Measurements from ENCODE around the gene SLC35F4. TPM values are rescaled to one million over a fixed set of nuclear protein-coding genes. Genes with fewer than 3 reads are reported as not detected.
"Not testable (repeated sequence)": the region's sequence is repeated elsewhere in the genome, so short reads cannot be mapped to it uniquely, and the experiment has no call there.

The SLC35F4 gene
- total RNA-seq, 2 experiments from 2014 or later = not detected

- no peak overlapping the region for H3K4me3 Mint-ChIP-seq
- no peaks in the 10 kb centered on the region for H3K36me3 Mint-ChIP-seq
- intact Hi-C loops (cut with micrococcal nuclease) = no loop called here
- no peak for DNase-seq
- no peaks in the 10 kb centered on the region for H3K4me1 Mint-ChIP-seq (ENCODE audit: low read depth)
- CTCF ChIA-PET = no interaction called here
- no peaks in the 10 kb centered on the region for H3K27me3 Mint-ChIP-seq
- H3K27ac Mint-ChIP-seq = no peak overlapping the region
- H3K9me3 Mint-ChIP-seq = no peaks in the 10 kb centered on the region
- POLR2A ChIA-PET = no interaction called here
Observed at GRCh38 chr14:57732463-57733285, 133.2 kb downstream of the SLC35F4 start.

GRCh38 chr14:57729208-57730187 is 136.4 kb downstream of the SLC35F4 start:
- Mint-ChIP-seq H3K4me1 (ENCODE audit: low read depth) (no peaks in the 10 kb centered on the region), H3K27ac (no peak overlapping the region), H3K27me3 (peaks cover 1% of the 10 kb centered on the region), H3K36me3 (no peaks in the 10 kb centered on the region), H3K4me3 (no peak overlapping the region), H3K9me3 (peaks cover 3% of the 10 kb centered on the region)
- DNase-seq = no peak
- CTCF ChIA-PET = no interaction called here
- intact Hi-C loops (cut with micrococcal nuclease) = no loop called here
- POLR2A ChIA-PET = no interaction called here

GRCh38 chr14:57725399-57726077 is 140.4 kb downstream of the SLC35F4 start:
- ChIA-PET POLR2A (no interaction called here), CTCF (no interaction called here)
- Mint-ChIP-seq H3K9me3 (peaks cover 3% of the 10 kb centered on the region), H3K4me1 (ENCODE audit: low read depth) (no peaks in the 10 kb centered on the region), H3K4me3 (no peak overlapping the region), H3K27ac (no peak overlapping the region), H3K36me3 (no peaks in the 10 kb centered on the region), H3K27me3 (peaks cover 1% of the 10 kb centered on the region)
- no peak for DNase-seq
- intact Hi-C loops (cut with micrococcal nuclease) = no loop called here

- CTCF ChIA-PET; H3K4me3 Mint-ChIP-seq; H3K9me3 Mint-ChIP-seq; H3K4me1 Mint-ChIP-seq (ENCODE audit: low read depth); intact Hi-C loops (cut with micrococcal nuclease); POLR2A ChIA-PET; H3K36me3 Mint-ChIP-seq; H3K27ac Mint-ChIP-seq; DNase-seq; H3K27me3 Mint-ChIP-seq: not testable (repeated sequence)
Observed at GRCh38 chr14:57722141-57722540, 143.8 kb downstream of the SLC35F4 start.

- Mint-ChIP-seq H3K9me3 (peaks cover 14% of the 10 kb centered on the region), H3K36me3 (no peaks in the 10 kb centered on the region), H3K27me3 (no peaks in the 10 kb centered on the region), H3K4me3 (no peak overlapping the region), H3K4me1 (ENCODE audit: low read depth) (no peaks in the 10 kb centered on the region), H3K27ac (no peak overlapping the region)
- intact Hi-C loops (cut with micrococcal nuclease) = no loop called here
- no peak for DNase-seq
- CTCF ChIA-PET = no interaction called here
- POLR2A ChIA-PET = no interaction called here
Observed at GRCh38 chr14:57714487-57714931, 151.4 kb downstream of the SLC35F4 start.

GRCh38 chr14:57712698-57713097 is 153.2 kb downstream of the SLC35F4 start:
- Mint-ChIP-seq H3K36me3 (no peaks in the 10 kb centered on the region), H3K4me3 (no peak overlapping the region), H3K9me3 (peaks cover 22% of the 10 kb centered on the region), H3K27ac (no peak overlapping the region), H3K27me3 (no peaks in the 10 kb centered on the region), H3K4me1 (ENCODE audit: low read depth) (no peaks in the 10 kb centered on the region)
- CTCF ChIA-PET = no interaction called here
- intact Hi-C loops (cut with micrococcal nuclease) = no loop called here
- POLR2A ChIA-PET = no interaction called here
- no peak for DNase-seq

GRCh38 chr14:57712102-57712501 is 153.8 kb downstream of the SLC35F4 start:
- ChIA-PET POLR2A (no interaction called here), CTCF (no interaction called here)
- H3K27ac Mint-ChIP-seq = no peak overlapping the region
- H3K9me3 Mint-ChIP-seq = peaks cover 22% of the 10 kb centered on the region
- H3K4me3 Mint-ChIP-seq = no peak overlapping the region
- intact Hi-C loops (cut with micrococcal nuclease) = no loop called here
- no peaks in the 10 kb centered on the region for H3K27me3 Mint-ChIP-seq
- no peak for DNase-seq
- no peaks in the 10 kb centered on the region for H3K36me3 Mint-ChIP-seq
- H3K4me1 Mint-ChIP-seq (ENCODE audit: low read depth) = no peaks in the 10 kb centered on the region

GRCh38 chr14:57709909-57710308 is 156.0 kb downstream of the SLC35F4 start:
- H3K4me3 Mint-ChIP-seq = no peak overlapping the region
- no peak overlapping the region for H3K27ac Mint-ChIP-seq
- H3K9me3 Mint-ChIP-seq = peaks cover 22% of the 10 kb centered on the region
- intact Hi-C loops (cut with micrococcal nuclease) = no loop called here
- ChIA-PET POLR2A (no interaction called here), CTCF (no interaction called here)
- no peaks in the 10 kb centered on the region for H3K36me3 Mint-ChIP-seq
- no peak for DNase-seq
- no peaks in the 10 kb centered on the region for H3K4me1 Mint-ChIP-seq (ENCODE audit: low read depth)
- no peaks in the 10 kb centered on the region for H3K27me3 Mint-ChIP-seq

GRCh38 chr14:57709086-57709485 is 156.8 kb downstream of the SLC35F4 start:
- H3K27ac Mint-ChIP-seq; H3K27me3 Mint-ChIP-seq; H3K4me3 Mint-ChIP-seq; H3K36me3 Mint-ChIP-seq; POLR2A ChIA-PET; intact Hi-C loops (cut with micrococcal nuclease); CTCF ChIA-PET; DNase-seq; H3K4me1 Mint-ChIP-seq (ENCODE audit: low read depth): not testable (repeated sequence)
- peaks cover 22% of the 10 kb centered on the region for H3K9me3 Mint-ChIP-seq

- intact Hi-C loops (cut with micrococcal nuclease) = no loop called here
- CTCF ChIA-PET = no interaction called here
- Mint-ChIP-seq H3K9me3 (peaks cover 22% of the 10 kb centered on the region), H3K27me3 (no peaks in the 10 kb centered on the region), H3K4me3 (no peak overlapping the region), H3K27ac (no peak overlapping the region), H3K36me3 (no peaks in the 10 kb centered on the region), H3K4me1 (ENCODE audit: low read depth) (no peaks in the 10 kb centered on the region)
- POLR2A ChIA-PET = no interaction called here
- no peak for DNase-seq
Observed at GRCh38 chr14:57707219-57707618, 158.7 kb downstream of the SLC35F4 start.

GRCh38 chr14:57704763-57705162 is 161.1 kb downstream of the SLC35F4 start:
- no peak for DNase-seq
- no peaks in the 10 kb centered on the region for H3K4me1 Mint-ChIP-seq (ENCODE audit: low read depth)
- intact Hi-C loops (cut with micrococcal nuclease) = no loop called here
- H3K27ac Mint-ChIP-seq = no peak overlapping the region
- ChIA-PET POLR2A (no interaction called here), CTCF (no interaction called here)
- peaks cover 11% of the 10 kb centered on the region for H3K9me3 Mint-ChIP-seq
- H3K27me3 Mint-ChIP-seq = no peaks in the 10 kb centered on the region
- H3K4me3 Mint-ChIP-seq = no peak overlapping the region
- H3K36me3 Mint-ChIP-seq = no peaks in the 10 kb centered on the region

- no peaks in the 10 kb centered on the region for H3K36me3 Mint-ChIP-seq
- H3K9me3 Mint-ChIP-seq = no peaks in the 10 kb centered on the region
- no peak for DNase-seq
- H3K4me1 Mint-ChIP-seq (ENCODE audit: low read depth) = no peaks in the 10 kb centered on the region
- intact Hi-C loops (cut with micrococcal nuclease) = no loop called here
- H3K27me3 Mint-ChIP-seq = no peaks in the 10 kb centered on the region
- no peak overlapping the region for H3K27ac Mint-ChIP-seq
- ChIA-PET POLR2A (no interaction called here), CTCF (no interaction called here)
- H3K4me3 Mint-ChIP-seq = no peak overlapping the region
Observed at GRCh38 chr14:57699947-57700346, 165.9 kb downstream of the SLC35F4 start.

Measured in activated CD4-positive, alpha-beta memory T cell treated with anti-CD3 and anti-CD28 coated beads for 36 hours (primary cell).